Mesodermal cell (in vitro differentiated cells): ENCODE data around the gene IPCEF1.
"Not testable (repeated sequence)": the region's sequence is repeated elsewhere in the genome, so short reads cannot be mapped to it uniquely, and the experiment has no call there.

Source experiments
- H3K27ac ChIP-seq: 2 replicates; pipeline ENCODE4 v1.7.0; 2013; ENCODE audit warnings: mild to moderate bottlenecking, low read depth, low read length, moderate library complexity; ENCODE audit not compliant: severe bottlenecking
- H3K36me3 ChIP-seq: 2 replicates; pipeline ENCODE4 v1.7.1; 2013; ENCODE audit warnings: mild to moderate bottlenecking, low read length, moderate library complexity; ENCODE audit not compliant: control insufficient read depth, insufficient read depth
- H3K4me1 ChIP-seq: one replicate; pipeline ENCODE4 v1.7.1; 2013; ENCODE audit warnings: mild to moderate bottlenecking, low read length; ENCODE audit not compliant: insufficient read depth, control insufficient read depth, poor library complexity, severe bottlenecking
- H3K4me3 ChIP-seq: 2 replicates; pipeline ENCODE4 v1.7.0; 2013; ENCODE audit warnings: low read length, control low read depth, mild to moderate bottlenecking; ENCODE audit not compliant: insufficient read depth, poor library complexity, severe bottlenecking; ENCODE audit errors: extremely low read depth
- H3K9me3 ChIP-seq: 2 replicates; pipeline ENCODE4 v1.7.1; 2013; ENCODE audit warnings: mild to moderate bottlenecking, low read length, moderate library complexity; ENCODE audit not compliant: control insufficient read depth
- WGBS, 2 experiments: methylation state at CpG; one replicate each; pipeline ENCODE4 v1.1.5; 2013; ENCODE audit warnings: missing lambda C conversion rate in 2 of 2; ENCODE audit not compliant: insufficient coverage in 2 of 2; 5-methylcytosine and 5-hydroxymethylcytosine counted together

The IPCEF1 gene

DNA sequence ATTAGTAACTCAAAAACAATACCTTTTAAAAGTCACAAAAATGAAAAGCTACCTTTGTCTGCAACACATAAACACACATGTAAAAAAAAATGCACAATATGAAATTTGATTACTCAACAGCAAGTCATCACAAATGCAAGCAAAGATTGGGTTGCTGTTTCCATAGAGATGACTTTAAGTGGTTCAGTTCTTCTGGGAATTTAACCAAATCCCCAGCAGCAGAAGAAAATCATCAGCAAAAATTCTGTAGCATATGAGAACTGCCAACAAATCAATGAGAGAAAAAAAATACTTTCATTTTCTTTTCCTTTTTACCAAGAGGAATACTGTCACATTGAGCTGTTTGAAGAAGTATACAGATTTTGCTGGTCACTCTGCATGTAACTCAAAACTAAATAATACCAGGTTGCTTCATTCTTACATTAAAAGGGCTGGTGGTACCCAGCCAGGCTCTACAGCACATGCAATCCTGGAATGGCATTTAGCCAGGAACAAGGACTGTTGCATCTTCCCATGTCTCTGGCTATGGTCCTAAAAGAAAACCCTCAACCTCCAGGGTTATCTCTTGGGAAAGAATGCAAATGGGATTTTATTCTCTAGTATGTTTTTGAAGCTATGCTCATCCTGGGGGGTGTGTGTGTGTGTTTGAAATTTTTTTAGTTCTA is 159.3 kb downstream of the IPCEF1 start:
- Histone ChIP-seq H3K4me1 (no peaks in the 10 kb centered on the region), H3K36me3 (no peaks in the 10 kb centered on the region), H3K4me3 (no peak overlapping the region), H3K9me3 (no peaks in the 10 kb centered on the region), H3K27ac (no peak overlapping the region)

DNA sequence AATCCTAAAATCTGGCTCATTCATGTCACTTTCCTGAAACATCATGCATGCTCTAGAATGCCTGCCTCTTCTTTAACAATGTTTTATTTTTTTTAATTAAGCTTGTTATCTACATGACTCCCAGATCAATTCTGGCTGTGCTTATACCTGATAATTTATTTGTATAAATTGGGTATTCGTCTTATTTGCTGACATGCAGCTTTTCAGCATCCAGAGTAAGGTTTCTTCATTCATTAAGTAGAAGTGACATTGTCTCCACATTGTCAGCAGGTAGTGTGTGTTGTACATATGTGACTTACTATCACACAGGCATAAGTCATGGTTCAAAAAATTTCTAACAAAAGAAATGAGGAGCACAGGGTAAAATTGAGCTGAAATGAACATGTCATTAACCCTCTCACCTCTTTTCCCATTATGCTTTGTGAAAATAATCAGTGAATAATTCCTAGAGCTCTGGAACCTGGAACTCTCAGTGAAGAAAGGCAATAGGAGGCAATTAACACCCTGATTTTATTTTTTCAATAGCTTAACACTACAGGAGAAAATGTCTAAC is 160.2 kb downstream of the IPCEF1 start:
- H3K27ac ChIP-seq: no peak overlapping the region
- H3K4me3 ChIP-seq: no peak overlapping the region
- no peaks in the 10 kb centered on the region for H3K9me3 ChIP-seq
- H3K36me3 ChIP-seq: no peaks in the 10 kb centered on the region
- H3K4me1 ChIP-seq: no peaks in the 10 kb centered on the region
- WGBS, 2 experiments: no CpG with 5 or more reads among the region's 1 CpG

DNA sequence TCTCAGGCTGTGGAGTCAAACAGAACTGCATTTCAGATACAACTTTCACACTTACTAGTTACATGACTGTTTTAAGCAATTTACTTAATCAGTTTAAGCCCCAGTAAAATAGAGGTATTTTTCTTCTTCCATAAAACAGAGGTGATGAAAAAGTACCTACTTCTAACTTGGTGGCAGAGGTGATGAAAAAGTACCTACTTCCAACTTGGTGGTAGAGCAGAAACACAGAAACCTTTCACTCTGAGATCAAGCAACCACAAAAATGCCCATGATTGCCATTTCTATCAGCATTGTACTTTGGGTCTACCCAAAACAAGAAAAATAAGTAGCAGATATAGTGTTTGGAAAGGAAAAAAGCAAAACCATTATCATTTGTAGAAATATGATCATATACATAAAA is 168.9 kb downstream of the IPCEF1 start:
- Histone ChIP-seq H3K27ac (no peak overlapping the region), H3K4me1 (no peaks in the 10 kb centered on the region), H3K9me3 (no peaks in the 10 kb centered on the region), H3K36me3 (no peaks in the 10 kb centered on the region), H3K4me3 (no peak overlapping the region)

DNA sequence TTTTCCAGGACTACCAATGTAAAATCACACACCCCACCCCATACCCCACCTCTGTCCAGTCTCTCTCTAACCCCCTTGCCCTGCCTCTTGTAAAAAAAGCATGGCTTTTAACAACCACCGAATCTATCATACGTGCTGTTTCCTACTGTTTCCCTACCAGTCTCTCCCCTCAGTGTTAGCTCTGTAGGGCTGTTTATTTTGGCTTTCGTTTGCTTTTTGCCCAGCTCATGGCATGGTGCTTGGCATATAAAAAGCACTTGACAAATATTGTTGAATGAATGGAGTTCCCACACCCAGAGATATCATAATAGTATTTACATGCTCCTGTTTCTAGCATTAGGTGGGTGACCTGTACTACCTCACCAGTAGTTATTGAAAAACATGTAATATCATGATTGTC is 169.4 kb downstream of the IPCEF1 start:
- 100% methylated on average over 1 of the region's 3 CpGs; no CpG with 5 or more reads in 1 of the 2 experiments for WGBS, 2 experiments
- no peak overlapping the region for H3K27ac ChIP-seq
- H3K9me3 ChIP-seq: no peaks in the 10 kb centered on the region
- H3K4me3 ChIP-seq: no peak overlapping the region
- no peaks in the 10 kb centered on the region for H3K36me3 ChIP-seq
- no peaks in the 10 kb centered on the region for H3K4me1 ChIP-seq

DNA sequence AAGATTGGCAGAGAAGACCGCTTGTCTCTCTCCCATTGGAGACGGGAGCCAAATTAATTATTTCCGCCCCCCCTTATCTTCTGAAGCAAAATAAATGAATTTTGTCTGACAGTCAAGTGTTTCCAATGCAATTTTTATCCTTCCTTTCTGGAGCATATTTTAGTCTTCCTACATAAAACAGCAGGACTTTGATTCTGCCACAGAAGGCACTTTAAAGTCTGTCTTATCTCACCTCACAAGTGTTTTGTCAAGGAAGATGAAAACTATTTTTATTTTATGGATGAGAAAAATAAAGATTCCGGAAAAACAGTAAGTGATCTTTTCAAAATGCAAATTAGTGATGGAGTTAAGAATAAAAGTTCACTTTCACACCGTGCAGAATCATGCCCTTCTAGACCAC is 177.2 kb downstream of the IPCEF1 start:
- H3K27ac ChIP-seq: no peak overlapping the region
- no peak overlapping the region for H3K4me3 ChIP-seq
- no peaks in the 10 kb centered on the region for H3K36me3 ChIP-seq
- H3K4me1 ChIP-seq: no peaks in the 10 kb centered on the region
- 95% methylated on average over 3 of the region's 5 CpGs; no CpG with 5 or more reads in 1 of the 2 experiments for WGBS, 2 experiments
- H3K9me3 ChIP-seq: no peaks in the 10 kb centered on the region

DNA sequence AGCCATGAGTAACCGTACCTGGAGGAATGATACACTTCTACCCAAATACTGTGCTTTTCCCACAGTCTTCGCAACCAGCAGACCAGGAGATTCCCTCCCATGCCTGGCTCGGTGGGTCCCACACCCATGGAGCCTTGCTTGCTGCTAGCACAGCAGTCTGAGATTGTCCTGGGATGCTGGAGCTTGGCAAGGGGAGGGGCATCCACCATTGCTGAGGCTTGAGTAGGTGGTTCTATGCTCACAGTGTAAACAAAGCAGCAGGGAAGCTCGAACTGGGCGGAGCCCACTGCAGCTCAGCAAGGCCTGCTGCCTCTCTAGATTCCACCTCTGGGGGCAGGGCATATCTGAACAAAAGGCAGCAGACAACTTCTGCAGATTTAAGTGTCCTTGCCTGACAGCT is 184.2 kb downstream of the IPCEF1 start:
- not testable (repeated sequence) for H3K36me3 ChIP-seq, H3K4me1 ChIP-seq, H3K9me3 ChIP-seq, H3K4me3 ChIP-seq, H3K27ac ChIP-seq
- WGBS, 2 experiments: 85 to 89% methylated on average over 3 to 5 of the region's 5 CpGs

DNA sequence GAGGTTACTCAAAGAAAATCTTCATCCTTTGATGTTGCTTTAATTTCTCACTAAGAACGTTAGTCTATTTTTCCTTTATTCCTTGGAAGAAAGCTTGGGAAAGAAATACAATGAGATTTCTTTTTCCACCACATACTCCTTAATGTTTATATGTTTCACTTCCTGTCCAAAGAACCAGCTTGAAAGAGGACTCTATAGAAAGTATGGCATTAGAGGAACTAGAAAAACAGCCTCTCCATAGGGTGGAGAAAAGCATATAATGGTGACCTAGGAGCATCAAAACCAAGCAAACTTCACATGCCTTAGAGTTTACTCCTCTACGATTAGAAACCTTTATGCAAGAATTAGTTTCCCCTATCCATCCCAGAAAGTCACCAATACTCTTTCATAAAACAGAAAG is 186.5 kb downstream of the IPCEF1 start:
- Histone ChIP-seq H3K4me3 (no peak overlapping the region), H3K27ac (no peak overlapping the region), H3K36me3 (no peaks in the 10 kb centered on the region), H3K9me3 (no peaks in the 10 kb centered on the region), H3K4me1 (no peaks in the 10 kb centered on the region)
- 73 to 91% methylated on average over 1 of the region's 2 CpGs for WGBS, 2 experiments

DNA sequence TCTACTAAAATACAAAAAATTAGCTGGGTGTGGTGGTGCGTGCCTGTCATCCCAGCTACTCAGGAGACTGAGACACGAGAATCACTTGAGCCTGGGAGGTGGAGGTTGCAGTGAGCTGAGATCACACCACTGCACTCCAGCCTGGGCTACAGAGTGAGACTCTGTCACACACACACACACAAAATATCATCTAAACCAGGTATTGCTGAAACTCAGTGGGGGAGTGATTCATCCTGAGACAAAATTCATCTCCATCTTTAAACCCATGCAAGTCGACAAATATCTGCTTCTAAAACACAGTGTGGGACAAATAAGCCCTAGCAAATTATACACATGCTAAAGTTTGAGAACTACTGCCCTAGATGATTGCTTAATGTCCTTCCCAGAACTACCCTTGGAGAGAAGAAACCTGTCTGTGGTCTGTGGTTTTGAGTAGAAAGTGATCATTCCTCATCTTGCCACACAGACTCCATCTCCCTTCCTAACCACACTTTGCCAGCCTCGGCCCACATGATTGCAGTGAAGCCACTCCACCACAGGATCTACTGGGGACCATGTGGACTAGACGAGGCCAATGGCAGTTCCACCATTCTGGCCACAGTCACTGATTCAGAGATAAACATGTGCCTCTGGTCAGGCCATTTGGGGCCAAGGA is 187.3 kb downstream of the IPCEF1 start:
- no peak overlapping the region for H3K27ac ChIP-seq
- 88 to 92% methylated on average over 2 to 5 of the region's 5 CpGs for WGBS, 2 experiments
- no peak overlapping the region for H3K4me3 ChIP-seq
- H3K4me1 ChIP-seq: no peaks in the 10 kb centered on the region
- H3K36me3 ChIP-seq: no peaks in the 10 kb centered on the region
- H3K9me3 ChIP-seq: no peaks in the 10 kb centered on the region

DNA sequence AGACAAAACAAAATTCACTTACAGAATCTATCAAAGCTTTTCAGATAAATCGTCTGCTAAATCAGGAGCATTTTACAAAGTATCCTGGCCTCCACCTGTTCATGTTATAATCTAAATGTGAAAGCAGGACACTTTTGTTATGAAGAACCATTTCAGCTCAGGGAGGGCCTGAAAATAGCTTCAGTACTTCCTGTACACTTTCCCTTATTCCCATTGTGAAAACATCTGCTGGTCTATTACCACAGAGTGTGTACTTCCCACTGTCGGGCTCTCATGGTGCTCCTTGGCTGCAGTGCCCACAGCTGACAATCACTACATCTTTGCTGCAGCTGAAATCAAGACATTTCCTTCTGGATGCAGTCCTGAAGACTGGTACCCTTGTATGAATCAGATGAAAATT is 189.5 kb downstream of the IPCEF1 start:
- WGBS, 2 experiments: 77 to 100% methylated on average over 1 to 2 of the region's 2 CpGs
- no peaks in the 10 kb centered on the region for H3K9me3 ChIP-seq
- H3K4me3 ChIP-seq: no peak overlapping the region
- no peaks in the 10 kb centered on the region for H3K36me3 ChIP-seq
- H3K27ac ChIP-seq: no peak overlapping the region
- H3K4me1 ChIP-seq: no peaks in the 10 kb centered on the region

DNA sequence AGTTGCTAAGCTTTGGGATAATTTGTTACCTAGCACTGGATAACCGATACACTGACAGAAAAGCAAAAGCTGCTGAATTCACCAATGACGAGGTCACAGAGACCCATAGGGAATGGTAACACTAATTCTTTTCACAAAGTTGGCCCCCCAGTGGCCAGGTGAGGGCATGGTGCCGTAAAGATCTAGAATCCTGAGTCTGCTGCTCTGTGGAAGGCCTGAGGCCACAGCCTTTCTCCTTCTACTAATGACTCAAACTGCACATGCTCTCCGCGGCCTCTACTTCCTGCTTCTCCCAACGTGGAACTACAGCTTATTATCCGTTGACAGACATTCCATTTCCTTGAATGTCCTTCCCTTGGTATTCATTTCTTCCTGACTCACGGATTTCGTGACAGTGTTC is 190.5 kb downstream of the IPCEF1 start:
- Histone ChIP-seq H3K27ac (no peak overlapping the region), H3K9me3 (no peaks in the 10 kb centered on the region), H3K36me3 (no peaks in the 10 kb centered on the region), H3K4me1 (no peaks in the 10 kb centered on the region), H3K4me3 (no peak overlapping the region)
- 93 to 94% methylated on average over 8 of the region's 9 CpGs for WGBS, 2 experiments

DNA sequence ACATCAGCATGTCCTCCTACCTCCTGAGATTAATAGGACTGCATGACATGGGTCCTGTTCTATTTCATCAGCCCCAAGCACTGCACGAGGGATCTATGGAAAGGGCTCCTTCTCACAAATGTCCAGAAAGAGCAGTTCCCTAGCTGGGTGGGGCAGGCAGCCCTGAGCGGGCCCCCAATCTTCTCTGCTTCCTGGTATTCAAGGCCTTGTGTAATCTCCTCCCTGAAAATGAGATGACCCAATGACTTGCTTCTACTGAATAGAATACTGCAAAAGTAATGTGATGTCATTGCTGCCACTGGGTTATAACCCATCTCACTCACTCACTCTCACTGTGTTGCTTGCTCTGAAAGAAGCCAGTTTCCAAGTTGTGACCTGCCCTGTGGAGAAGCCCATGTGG is 191.1 kb downstream of the IPCEF1 start:
- Histone ChIP-seq H3K36me3 (no peaks in the 10 kb centered on the region), H3K9me3 (no peaks in the 10 kb centered on the region), H3K4me1 (no peaks in the 10 kb centered on the region), H3K4me3 (no peak overlapping the region), H3K27ac (no peak overlapping the region)
- WGBS, 2 experiments: 83 to 100% methylated on average over 2 of the region's 2 CpGs
